HG02885 (cell line): ENCODE results near the gene PTPN20.

ENCODE experiments used
- ATAC-seq: cut with Tn5 transposase; IDR thresholded peaks from one replicate; pipeline ENCODE4 v1.9.1; 2021; ENCODE audit warnings: mild to moderate bottlenecking; ENCODE audit not compliant: unreplicated experiment, poor library complexity

Gene PTPN20

GRCh38 chr10:47018026-47018735 is 107.0 kb downstream of the PTPN20 start:
- no peak for ATAC-seq

- ATAC-seq: no peak
Observed at GRCh38 chr10:47019155-47020145, 108.2 kb downstream of the PTPN20 start.

- ATAC-seq: no peak
Observed at GRCh38 chr10:47020471-47020870, 109.2 kb downstream of the PTPN20 start.

GRCh38 chr10:47021850-47022249 is 110.6 kb downstream of the PTPN20 start:
- ATAC-seq: no peak

GRCh38 chr10:47022311-47023131 is 111.3 kb downstream of the PTPN20 start:
- no peak for ATAC-seq

- no peak for ATAC-seq
Observed at GRCh38 chr10:47023237-47024045, 112.2 kb downstream of the PTPN20 start.

GRCh38 chr10:47024046-47024322 is 112.8 kb downstream of the PTPN20 start:
- ATAC-seq: no peak

- ATAC-seq: peak; percentile 85
Observed at GRCh38 chr10:47024399-47025252, 113.4 kb downstream of the PTPN20 start.

- no peak for ATAC-seq
Observed at GRCh38 chr10:47025253-47025539, 114.0 kb downstream of the PTPN20 start.

GRCh38 chr10:47025540-47026300 is 114.5 kb downstream of the PTPN20 start:
- no peak for ATAC-seq

- ATAC-seq: no peak
Observed at GRCh38 chr10:47026301-47027107, 115.3 kb downstream of the PTPN20 start.

- no peak for ATAC-seq
Observed at GRCh38 chr10:47027108-47027783, 116.0 kb downstream of the PTPN20 start.

- no peak for ATAC-seq
Observed at GRCh38 chr10:47027784-47028260, 116.6 kb downstream of the PTPN20 start.

- ATAC-seq: no peak
Observed at GRCh38 chr10:47028466-47028865, 117.2 kb downstream of the PTPN20 start.

- no peak for ATAC-seq
Observed at GRCh38 chr10:47029181-47030009, 118.2 kb downstream of the PTPN20 start.

- no peak for ATAC-seq
Observed at GRCh38 chr10:47030191-47030703, 119.0 kb downstream of the PTPN20 start.
